Cortex of kidney (tissue), 1 donor: Measurements from ENCODE around the gene CUEDC2.
"Not testable (repeated sequence)": the region's sequence is repeated elsewhere in the genome, so short reads cannot be mapped to it uniquely, and the experiment has no call there.

Experiments used
- DNase-seq: peaks from one replicate; lab custom pipeline; 2025; lab: John Stamatoyannopoulos, UW

CUEDC2 gene

DNA sequence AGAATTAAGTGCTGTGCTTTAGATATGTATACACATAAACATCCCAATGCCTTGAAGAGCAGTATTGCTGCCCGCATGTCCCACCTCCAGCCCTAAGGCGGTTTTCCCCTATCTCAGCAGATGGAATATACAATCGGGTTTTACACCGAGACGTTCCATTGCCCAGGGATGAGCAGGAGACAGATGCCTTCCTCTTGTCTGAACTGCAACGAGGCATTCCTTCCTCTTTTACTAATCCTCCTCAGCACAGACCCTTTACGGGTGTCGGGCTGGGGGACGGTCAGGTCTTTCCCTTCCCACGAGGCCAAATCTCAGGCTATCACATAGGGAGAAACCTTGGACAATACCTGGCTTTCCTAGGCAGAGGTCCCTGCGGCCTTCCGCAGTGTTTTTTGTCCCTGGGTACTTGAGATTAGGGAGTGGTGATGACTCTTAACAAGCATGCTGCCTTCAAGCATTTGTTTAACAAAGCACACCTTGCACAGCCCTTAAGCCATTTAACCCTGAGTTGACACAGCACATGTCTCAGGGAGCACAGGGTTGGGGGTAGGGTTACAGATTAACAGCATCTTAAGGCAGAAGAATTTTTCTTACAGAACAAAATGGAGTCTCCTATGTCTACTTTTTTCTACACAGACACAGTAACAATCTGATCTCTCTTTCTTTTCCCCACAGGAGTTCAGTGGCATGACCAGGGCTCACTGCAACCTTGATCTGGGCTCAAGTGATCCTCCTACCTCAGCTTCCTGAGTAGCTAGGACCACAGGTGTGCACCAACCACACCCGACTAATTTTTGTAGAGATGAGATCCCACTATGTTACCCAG lies 22.5 kb upstream of the CUEDC2 start:
- DNase-seq = not testable (repeated sequence)

DNA sequence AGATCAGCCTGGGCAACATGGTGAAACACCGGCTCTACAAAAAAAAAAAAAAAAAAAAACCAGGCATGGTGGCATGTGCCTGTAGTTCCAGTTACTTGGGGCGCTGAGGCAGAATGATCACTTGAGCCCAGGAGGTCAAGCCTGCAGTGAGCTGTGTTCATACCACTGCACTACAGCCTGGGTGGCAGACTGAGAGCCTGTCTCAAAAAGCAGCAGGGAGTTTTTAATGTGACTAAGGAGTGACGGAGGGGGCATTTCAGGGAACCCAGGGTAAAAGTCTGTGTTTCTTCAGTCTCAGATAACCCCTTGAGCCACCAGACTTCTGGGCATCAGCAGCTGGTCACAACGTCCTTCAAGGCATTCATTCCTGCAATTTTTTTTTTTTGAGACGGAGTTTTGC lies 21.1 kb upstream of the CUEDC2 start:
- DNase-seq = no peak

DNA sequence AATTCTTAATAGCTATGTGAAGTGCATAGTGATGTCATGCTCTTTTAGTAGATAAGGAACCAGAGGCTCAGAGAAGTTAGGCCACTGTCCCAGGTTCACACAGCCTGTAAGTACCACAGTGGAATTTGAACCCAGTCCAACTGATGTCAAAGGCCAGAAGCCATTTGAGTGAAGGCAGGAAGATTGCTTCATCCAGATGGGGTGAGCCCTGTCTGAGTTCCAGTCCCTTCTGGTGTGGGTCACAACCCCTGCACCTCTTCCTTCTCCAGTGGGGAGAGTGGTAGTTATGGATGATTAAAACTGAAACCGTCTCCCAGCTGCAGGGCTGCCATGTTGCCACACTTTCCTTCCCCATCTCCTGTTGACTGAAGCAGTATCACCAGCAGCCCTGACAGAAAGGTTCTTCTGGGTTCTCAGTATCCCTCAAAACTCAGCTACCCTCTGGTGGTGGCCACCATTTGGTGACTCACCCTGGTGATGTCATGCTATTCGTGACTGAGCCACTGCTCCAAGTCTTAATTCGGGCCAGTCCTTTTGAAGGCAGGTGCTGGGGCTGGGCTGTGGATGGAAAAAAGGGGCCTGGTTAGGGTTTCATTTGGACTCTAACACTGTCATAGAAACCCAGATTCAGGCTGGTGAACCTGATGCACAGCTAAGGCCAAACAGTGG lies 20.4 kb upstream of the CUEDC2 start:
- no peak for DNase-seq

DNA sequence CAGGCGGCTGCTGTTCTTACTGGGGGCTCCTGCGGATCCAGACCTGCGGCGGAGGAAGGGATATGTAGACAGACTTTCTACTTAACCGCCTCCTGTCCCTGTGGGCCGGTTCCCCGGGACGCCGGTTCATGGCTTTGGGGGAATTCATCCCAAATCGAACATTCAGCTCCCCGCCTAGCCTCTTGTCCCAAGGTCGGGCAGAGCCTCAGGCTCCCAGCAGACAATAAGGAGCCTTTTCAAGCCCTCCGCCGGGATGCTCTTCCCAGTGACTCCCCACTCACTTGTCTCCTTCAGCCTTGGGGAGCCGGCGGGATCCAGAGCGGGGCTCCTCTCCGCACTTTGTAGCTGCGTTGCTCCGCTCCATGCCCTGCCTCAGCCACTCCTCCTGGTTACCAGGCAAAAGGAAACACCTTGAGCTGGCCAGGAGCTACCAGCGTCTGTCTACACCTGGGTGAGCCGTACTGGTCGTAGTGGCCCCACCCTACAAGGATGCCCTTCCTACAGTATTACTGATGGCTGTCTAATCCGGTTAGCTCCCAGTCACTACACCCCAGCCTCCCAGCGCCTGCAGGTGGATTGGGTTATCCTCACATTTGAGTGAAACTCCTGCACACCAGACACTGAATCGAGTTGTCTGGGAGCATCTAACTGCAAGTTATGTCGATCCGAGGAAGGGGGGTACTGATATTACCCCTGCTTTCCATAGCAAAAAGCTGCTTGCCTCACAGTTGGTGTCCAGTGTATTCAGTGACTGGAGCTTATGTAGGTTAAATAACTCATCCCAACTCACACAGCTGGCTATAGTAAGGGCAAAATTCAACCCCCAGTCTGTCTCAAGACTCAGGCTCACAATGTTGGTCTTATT lies 19.0 kb upstream of the CUEDC2 start, which contains the start of gene C10orf95:
C10orf95 (minus strand) TSS at position 439 of the 865 bp plus-strand sequence. CDS start 450 bp downstream, outside the sequence.
- no peak for DNase-seq

DNA sequence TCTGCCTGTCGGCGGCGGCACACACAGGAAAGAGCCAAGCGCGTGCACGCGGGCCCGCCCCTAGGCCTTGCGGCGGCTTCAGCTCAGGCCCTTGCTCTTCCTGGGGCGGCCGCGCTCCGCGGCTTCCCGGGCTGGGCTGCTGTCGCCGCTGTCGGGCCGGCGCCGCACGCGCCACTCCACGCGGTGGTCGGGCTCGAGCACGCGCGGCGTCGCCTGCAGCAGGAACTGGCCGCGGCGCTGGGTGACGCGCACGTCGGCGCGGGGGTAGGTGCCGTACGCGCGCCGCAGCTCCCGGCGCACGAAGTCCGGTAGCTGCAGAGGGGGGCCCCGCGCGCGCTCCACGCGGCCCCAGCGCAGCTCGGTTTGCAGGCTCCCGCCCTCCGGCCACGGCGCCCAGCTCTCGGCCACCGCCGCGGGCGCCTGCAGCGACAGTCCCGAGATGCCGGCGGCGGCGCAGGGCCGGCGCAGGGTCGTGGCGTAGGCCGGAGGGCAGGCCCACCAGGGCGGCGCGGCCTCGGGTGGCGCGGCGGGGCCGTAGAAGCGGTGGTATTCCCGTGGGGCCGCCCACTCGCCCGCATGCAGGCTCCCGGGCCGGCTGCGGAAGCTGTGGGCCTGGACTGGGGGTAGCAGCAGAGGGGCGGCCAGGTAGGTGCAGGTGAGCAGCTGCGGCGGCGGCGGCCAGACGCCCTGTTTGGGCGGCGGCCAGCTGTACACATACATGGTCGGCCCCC lies 18.2 kb upstream of the CUEDC2 start:
- DNase-seq = no peak

DNA sequence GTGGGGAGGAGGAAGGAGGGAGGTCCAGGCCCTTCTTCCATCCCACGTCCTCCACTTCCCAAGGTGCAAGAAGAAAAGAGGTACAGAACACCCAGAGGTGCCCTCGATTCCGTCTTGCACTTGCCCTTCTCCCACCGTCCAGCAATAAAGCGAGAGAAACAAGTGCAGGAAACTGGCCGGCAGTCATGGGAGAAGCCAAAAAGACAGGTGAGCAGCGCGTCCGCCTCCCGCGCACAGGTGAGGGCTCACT lies 17.7 kb upstream of the CUEDC2 start:
- DNase-seq = no peak

DNA sequence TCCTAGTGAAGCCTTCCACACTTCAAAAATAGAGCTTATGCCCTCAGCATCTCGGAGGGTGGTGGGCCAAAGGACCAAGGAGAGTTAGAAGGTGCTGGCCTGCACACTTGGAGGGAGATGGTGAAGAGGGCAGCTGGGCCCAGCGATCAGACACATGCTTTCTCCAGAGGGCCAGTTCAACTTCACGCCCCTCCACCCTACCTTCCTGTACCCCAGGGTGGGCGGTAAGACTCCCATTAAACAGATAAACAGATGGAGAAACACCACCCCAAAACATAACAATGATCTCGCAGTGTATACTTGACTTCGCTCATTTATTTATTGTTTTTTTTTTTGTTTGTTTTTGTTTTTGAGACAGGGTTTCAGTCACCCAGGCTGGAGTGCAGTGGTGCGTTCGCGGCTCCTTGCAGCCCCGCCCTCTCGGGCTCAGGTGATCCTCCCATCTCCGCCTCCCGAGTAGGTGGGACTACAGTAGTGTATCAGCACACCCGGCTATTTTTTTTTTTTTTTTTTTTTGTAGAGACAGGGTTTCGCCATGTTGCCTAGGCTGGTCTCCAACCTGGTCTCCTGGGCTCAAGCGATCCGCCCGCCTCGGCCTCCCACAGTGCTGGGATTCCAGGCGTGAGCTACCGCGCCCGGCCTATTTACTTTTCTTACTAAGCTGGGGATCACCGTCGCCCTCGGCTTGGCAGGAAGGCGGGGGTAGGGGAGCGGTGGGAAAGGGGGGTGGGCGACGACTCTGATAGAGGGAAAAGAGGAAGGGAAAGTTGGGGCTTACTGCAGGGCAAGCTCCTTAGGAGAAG lies 17.1 kb upstream of the CUEDC2 start:
- no peak for DNase-seq

DNA sequence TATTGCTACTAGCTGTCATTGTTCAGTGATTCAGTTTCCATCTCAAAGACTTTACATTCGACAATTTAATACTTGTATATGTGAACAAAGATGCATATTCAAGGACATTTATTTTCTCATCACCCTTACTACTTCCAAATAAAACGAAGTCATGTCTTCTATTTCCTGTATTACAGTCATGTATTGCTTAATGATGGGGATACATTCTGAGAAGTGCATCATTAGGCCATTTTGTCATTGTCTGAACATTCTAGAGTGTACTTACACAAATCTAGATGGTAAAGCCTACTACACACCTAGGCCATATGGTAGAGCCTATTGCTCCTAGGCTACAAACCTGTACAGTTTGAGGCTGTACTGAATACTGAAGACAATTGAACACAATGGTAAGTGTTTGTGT lies 12.5 kb upstream of the CUEDC2 start:
- no peak for DNase-seq

DNA sequence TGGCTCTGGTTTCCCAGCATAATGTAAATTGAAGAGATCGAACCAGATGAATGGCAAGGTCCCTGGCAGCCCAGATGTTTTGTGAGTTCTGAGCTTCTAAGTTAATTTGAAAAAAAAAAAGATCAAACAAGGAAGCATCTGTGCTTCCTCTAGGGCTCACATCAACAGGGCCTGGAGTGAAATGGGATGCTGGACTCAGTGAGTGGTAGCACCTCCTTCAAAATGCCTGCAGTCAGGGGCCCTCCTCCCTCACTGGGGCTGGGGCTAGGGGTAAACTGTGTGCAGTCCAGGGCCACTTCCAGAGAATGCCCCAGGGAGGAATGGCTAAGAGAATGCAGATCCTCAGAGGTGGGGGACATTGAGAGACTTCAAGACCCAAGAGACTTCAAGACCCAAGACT lies 6.0 kb upstream of the CUEDC2 start:
- no peak for DNase-seq

DNA sequence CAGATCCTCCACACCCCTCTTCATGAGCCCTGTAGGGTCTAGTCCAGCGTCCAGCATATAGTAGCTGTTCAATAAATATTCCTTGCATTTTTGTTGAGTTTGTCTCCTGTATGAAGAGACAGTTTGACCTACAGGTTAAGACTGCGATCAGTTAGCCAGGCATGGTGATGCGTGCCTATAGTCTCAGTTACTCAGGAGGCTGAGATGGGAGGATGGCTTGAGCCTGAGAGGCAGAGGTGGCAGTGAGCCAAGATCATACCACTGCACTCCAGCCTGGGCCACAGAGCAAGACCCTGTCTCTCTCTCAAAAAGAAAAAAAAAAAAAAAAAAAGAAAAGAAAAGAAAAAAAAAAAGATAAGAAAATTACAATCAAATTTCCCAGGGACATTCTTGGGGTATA lies 5.1 kb upstream of the CUEDC2 start:
- no peak for DNase-seq

DNA sequence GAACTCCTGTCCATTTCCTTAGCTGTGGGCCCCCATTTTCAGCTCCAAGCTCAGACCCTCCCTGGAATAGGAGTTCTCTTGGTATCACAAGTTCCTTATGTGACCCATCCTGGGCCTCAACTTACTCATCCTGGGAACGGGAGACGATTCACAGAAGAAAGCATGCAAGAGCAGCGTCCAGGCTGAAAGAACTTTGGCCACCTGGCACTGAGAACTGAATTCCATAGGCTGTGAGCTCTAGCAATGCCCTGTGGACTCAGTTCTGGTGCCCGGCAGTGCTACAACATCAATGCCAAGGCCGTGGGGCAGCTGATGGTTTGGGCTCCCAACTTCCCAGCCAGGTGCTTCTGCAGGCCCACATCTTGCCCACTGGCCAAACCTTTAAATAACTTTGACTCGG lies 3.9 kb upstream of the CUEDC2 start:
- no peak for DNase-seq

DNA sequence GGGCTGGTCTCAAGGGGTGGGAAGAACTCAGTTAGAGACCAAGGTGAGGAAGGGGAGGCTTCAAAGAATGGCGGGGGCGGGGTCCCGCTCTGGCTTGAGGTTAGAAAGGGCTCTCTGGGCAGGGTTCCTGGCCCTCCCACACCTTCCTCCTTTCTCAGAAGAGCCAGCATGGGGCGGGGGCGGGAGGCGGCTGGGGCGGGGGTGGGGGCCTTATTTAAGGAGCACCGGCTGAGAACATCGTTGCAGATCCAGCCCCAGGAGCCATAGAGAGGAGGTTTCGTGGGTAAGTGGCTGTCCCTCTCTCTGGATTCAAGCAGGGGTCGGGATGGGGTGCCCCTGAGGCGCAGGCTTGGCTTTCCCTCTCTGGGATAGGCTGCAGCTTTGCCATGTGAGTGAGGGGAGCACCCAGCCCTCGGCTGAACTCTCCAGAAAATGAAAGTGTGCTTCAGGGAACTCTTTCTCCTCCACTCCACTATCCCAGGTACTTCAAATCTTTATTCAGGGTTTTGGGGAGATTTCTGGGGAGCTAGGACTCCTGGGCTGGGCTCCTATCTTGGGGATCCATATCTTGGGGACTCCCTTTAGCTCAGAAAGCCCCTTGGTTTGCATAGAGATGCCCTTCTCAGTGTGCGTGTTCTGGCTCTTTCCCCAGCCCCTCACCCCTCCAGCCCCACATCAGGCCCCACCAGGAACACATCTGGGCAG lies 3.3 kb upstream of the CUEDC2 start:
- no peak for DNase-seq

DNA sequence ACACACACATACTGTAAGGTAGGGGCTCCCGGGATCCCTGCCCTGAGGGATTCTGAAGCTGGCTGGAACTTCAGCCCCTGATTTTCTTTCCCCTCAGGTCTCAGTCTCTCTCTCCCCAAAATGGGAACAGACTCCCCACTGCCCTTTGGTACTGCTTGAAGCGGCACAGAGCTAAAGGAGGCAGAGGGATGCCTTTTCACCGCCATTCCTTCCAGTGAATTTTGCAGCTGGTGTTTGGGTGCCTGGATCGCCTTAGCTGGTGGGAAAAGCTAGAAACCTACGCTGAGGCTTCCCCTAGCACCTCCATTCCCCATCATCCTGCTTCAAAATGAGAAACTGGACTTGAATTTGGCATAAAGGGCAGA lies 2.7 kb upstream of the CUEDC2 start:
- no peak for DNase-seq

DNA sequence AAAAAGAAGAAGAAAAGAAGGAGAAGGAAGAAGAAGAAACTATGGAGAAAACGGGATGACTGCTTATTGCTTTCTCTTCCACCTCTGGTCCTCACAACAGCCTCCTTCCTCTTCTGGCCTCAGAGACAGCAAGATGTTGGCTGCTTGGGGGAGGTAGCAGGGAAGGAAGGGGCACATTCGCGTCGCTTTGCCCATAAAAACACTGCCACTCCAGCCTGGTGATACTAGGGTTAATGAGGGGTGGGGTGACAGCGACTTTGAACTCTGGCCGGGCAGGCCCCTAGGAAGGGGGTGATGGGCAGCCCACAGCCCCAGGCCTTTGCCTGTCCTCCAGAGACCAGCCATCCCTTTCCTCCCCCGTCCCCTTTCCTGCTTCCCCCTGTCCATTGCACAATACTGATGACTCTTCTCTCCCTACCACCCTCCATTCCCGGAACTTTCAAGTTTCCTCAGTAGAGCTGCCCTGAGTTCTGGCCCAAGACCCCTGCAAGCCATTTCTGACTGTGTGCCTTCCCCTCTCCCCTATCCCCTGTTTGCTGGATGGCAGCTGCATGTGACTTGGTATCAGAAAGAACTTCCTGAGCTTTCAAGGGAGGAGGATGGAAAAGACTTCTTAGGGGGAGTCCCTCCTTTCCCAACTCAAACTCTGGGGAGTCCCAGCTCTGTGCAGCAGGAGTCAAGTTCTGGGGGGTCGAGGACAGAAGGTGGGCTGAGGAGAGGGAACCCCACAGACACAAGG lies 2.2 kb upstream of the CUEDC2 start:
- no peak for DNase-seq

DNA sequence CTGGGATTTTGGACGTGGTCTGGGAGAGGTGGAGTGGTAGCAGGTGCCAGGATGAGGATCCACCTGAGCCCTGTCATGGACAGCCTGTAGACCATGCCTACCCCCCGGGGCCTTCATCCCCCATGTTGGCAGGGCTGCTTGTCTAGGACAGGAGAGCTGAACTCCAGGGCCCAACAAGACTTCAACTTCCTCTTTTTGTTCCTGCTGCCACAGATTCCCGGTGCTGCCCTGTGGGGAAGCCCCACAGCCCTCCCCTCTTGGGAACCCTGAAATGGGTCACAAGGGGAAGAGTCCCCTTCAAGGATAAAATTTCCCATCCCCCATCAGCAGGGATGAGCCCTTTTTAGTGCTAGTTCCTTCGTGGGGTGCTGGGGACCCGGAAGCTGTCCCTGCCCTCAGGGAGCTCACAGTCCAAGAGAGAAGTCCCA lies 1.3 kb upstream of the CUEDC2 start:
- DNase-seq = no peak

DNA sequence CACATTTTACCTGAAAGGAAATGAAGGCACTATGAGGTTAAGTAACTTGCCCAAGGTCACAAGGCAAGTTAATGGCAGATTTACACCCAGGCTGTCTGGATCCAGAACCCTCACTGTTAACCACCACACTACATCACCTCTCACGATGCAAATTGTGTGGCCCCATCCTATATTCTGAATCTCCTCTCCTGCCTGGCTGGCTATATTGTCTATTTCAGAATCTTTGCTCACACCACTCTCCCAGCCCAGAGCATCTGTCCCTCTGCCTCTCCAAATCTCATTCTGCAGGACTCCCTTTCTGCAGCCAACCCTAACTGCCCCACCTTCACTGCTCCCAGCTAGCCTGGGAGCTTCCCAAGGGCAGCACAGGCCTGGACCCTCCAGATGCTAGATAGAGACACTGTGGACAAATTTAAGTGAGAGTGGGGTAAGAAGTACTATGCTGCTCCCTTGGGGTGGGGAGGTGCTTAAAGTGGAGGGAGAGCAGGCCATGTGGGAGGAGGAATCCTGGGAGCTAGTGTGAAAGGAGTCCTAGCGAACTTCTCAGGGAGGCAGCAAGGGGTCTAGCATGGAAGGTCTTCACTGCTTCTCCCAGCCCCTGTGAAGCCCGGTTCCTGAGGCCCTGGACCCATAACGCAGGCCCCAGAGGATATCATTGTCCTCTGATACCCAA lies 786 bp downstream of the CUEDC2 start:
- DNase-seq = no peak

DNA sequence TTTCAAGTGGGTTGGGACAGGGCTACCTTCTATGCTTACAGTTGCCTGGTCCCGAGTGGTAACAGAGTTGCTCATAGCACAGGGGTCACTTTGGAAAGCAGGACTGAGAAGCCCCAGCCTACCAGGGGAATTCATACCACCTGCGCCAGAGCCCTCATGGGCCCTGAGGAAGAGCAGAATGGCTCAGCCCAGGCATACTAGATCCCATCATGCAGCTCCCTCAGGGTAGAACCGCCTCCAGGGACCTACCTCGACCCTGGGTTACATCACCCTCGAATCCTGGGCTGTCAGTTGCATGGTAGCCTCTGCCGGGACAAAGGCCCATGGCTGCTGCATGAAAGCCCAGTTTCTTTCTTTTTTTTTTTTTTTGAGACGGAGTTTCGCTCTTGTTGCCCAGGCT lies 2.9 kb downstream of the CUEDC2 start:
- no peak for DNase-seq

DNA sequence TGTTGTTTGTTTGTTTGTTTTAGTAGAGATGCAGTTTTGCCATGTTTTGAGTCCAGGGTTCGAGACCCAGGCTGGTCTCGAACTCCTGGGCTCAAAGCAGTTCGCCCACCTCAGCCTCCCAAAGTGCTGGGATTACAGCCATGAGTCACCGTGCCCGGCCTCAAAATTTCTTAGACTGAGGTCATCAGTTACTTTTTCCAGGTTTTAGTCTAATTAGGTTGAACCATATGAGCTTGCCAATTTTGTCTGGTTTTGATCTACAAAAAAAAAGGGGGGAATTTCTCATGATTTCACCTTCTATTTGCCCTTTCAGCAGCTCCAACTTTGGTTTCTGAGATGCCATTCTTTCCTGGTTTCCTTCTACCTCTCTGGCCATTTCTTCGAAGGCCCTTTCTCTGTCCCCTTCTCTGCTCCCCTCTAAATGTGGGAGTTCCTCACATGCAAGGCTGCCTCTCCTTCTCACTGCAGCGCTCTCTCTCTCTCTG lies 5.5 kb downstream of the CUEDC2 start:
- DNase-seq = no peak

DNA sequence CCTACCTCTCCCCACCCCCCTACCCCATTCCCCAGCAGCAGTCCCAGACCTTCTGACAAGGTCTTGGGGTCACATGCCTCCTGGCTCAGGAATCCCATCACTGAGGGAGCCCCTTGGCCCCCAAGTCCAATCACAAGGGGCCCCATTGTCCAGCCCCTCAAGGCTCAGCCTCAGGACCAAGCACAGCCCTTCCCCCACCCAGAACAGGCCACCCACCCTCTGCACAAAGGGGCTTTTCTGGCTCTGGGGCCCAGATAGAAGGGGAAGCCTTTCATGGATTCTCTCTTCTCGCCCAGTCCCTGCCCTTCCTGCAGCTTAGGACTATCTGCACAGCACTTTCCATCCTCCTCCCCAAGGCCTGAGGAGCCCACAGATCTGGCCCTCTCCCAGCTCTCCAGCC lies 6.9 kb downstream of the CUEDC2 start:
- DNase-seq = no peak
